ENCODE results near the gene IRAK1. TPM values are rescaled to one million over a fixed set of nuclear protein-coding genes. Genes with fewer than 3 reads are reported as not detected.

The IRAK1 gene
- total and polyA plus RNA-seq, 9 of the 15 experiments (the other 6 are each of a cell fraction or from before 2014, with no cell fraction given), result 11.6 to 261 (median 91.6) TPM

GRCh38 chrX:154021131-154021611, 1.5 kb upstream of the IRAK1 start:
- DNase-seq (ENCODE audit: extremely low read depth in 1 of 4, low spot score in 3 of 4) (peak in 3 of 4 experiments; percentile 25 to 35 (median 27)), FAIRE-seq (peak; percentile 69), ATAC-seq (peak; percentile 8)
- Histone ChIP-seq H4K20me1 (replicated peaks; ENCODE audit: control insufficient read depth, insufficient read depth, low read length) (no peaks in the 10 kb centered on the region), H3K36me3 (ENCODE audit: control insufficient read depth, insufficient read depth, low read length) (peaks cover 38% of the 10 kb centered on the region), H3K27ac (ENCODE audit: extremely low read depth, low read depth, low read length) (peak overlapping the region; percentile 92; the same call in 2 of the 3 replicates), H2AFZ (ENCODE audit: low read depth, low read length) (no peak overlapping the region), H3K4me2 (ENCODE audit: insufficient read depth, low read length) (peak overlapping the region; percentile 76), H3K9me3 (replicated peaks; ENCODE audit: control insufficient read depth, insufficient read depth, low read depth, low read length) (no peaks in the 10 kb centered on the region), H3K9ac (ENCODE audit: insufficient read depth in 1 of 2, low read depth in 2 of 2, low read length in 2 of 2) (peak overlapping the region; percentile 95 to 99), H3K9me1 (ENCODE audit: control insufficient read depth, insufficient read depth, low read length) (no peaks in the 10 kb centered on the region), H3K4me1 (replicated peaks in 1 of 2; ENCODE audit: control insufficient read depth in 2 of 2, insufficient read depth in 2 of 2, low read length in 2 of 2) (peaks cover 21 to 75% of the 10 kb centered on the region in 2 experiments), H3K79me2 (ENCODE audit: control insufficient read depth, insufficient read depth, low read length) (peaks cover 55% of the 10 kb centered on the region), H3K4me3 (0 out of 2 replicates have a peak overlapping the region, but pooled peaks have one; percentile 81), H3K27me3 (ENCODE audit: control insufficient read depth in 2 of 2, insufficient read depth in 2 of 2, low read length in 2 of 2) (no peaks in the 10 kb centered on the region)
- in situ Hi-C loops (cut with MboI), result no loop called here
- ChIA-PET POLR2A (interaction anchor here (1.0 to 1.9 kb wide), 5 partner anchors 8 to 123 kb away, joined by 3 to 6 read pairs (median 4); no protein-coding TSS in a partner anchor), CTCF (ENCODE audit: low intra/inter-chr PET ratio) (no interaction called here)
- intact Hi-C loops (cut with micrococcal nuclease), result loop anchor here (2.0 to 5.0 kb wide), 2 partner anchors 50 to 71 kb away; partner anchors contain the start of gene HCFC1
- 44% methylated on average over 9 of the region's 11 CpGs for WGBS (ENCODE audit: insufficient coverage, low coverage, missing lambda C conversion rate)
- BruUV-seq (replicated peaks), result no TSS peak
- TF ChIP-seq MGA (IDR thresholded peaks at IDR 0.05), result peak; percentile 43; the same call in 1 of the 2 replicates
- no peak for TF ChIP-seq U2AF1 (optimal IDR thresholded peaks at IDR 0.05; ENCODE audit: low read depth, low read length)
- TF ChIP-seq THRA (IDR thresholded peaks at IDR 0.05), result no peak
- peak; percentile 38 for TF ChIP-seq CHD1 (IDR thresholded peaks at IDR 0.05; ENCODE audit: low read length)
- TF ChIP-seq NFE2 (IDR thresholded peaks at IDR 0.05; ENCODE audit: low read depth), result 0 out of 2 replicates have a peak, but pooled peaks have one; percentile 13
- no peak for TF ChIP-seq GTF2E2 (tag; IDR thresholded peaks at IDR 0.05)
- TF ChIP-seq KAT8 (IDR thresholded peaks at IDR 0.05; ENCODE audit: low read depth), result no peak
- 0 out of 2 replicates have a peak, but pooled peaks have one; percentile 3 for TF ChIP-seq JUND (IDR thresholded peaks at IDR 0.05; ENCODE audit: borderline replicate concordance, low read depth, low read length)
- no peak for TF ChIP-seq JUND (tag; IDR thresholded peaks at IDR 0.05; ENCODE audit: borderline replicate concordance, low read depth, low read length)
- TF ChIP-seq HDAC8 (tag; IDR thresholded peaks at IDR 0.05), result no peak
